ENCODE measurements around the gene AKAP9.
"Not testable (repeated sequence)": the region's sequence is repeated elsewhere in the genome, so short reads cannot be mapped to it uniquely, and the experiment has no call there.

Gene AKAP9

DNA sequence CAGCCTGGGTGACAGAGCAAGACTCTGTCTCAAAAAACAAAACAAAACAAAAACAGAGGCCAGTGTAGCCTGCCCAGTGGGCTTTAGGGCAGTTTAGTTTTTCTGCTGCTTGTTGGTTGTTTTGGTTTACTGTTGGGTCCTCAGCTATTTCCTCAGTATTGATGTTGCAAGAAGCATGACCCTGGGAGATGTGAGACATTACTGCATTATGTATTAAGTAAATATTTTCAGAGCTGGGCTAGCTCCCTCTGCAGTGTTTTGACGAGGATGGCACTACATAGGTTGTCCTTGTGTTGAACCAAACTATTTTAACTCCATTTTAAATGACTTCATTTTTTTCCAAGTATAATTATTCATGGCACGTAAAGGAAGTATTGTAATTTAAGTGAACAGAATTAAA, 4.8 kb downstream of the AKAP9 start:
- DNase-seq (ENCODE audit: low read depth in 2 of 2) = no peak

- DNase-seq (ENCODE audit: low read depth in 2 of 2) = no peak
These were observed 5.9 kb downstream of the AKAP9 start for GRCh38 chr7:91946549-91946948.

- DNase-seq (ENCODE audit: low read depth in 2 of 2) = no peak
These were observed 7.3 kb downstream of the AKAP9 start for GRCh38 chr7:91947948-91948347.

DNA sequence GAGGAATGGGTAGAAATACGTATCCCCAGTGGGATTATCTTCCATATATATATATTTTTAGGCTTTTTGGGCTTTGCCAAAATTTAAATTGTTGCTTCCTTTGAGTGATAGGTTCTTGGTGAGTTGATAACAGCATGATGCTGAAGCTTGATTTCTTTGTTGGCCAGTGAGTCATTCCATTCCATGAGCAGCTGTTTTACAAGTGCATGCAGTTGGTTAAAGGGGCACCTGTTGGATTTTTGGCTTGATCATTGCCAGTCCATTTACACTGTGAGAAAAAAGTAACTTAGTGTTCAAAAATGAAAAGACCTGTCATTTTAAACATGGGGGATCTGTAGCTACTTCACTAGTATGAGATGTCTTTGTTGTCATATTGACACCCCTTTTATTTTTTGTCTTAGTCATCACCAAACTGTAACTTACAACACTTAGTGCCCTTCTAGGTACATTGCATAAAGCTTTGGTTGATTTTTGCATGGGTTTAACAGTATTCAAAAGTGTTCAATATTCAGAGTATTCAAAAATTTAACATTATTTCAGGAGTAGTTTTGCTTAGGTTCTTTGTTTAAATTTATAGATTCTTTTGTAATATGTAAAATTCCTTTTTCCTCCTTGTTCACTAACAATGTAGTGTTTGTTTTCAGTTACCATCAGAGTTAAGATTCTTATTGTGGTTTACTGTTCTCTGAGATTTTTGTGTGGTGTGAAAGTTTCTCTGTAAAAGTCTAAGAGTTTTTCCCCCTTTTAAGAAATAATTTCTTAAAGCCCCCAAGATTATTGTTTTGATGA, 8.8 kb downstream of the AKAP9 start:
- DNase-seq (ENCODE audit: low read depth in 2 of 2) = no peak

- no peak for DNase-seq (ENCODE audit: low read depth in 2 of 2)
These were observed 13.0 kb downstream of the AKAP9 start for GRCh38 chr7:91953618-91954017.

DNA sequence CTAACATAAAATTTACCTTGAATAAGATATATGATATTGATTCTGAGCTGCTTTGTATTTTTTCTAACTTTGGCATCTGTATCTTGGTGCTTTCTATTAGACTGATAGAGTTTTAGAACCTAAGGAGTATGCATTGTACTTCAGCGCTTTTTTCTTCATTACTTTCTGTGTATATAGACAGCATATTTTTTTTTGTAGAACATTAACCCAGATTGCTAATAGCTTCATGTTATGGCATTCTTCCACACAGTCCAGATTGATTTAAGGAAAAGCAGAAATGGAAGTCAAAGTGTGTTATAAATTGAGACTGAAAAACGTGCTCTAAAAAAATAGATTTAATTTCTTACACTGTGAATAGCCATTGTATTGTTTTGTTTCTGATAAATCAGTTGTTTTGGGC, 15.8 kb downstream of the AKAP9 start:
- not testable (repeated sequence) for DNase-seq (ENCODE audit: low read depth in 2 of 2)

- no peak for DNase-seq (ENCODE audit: low read depth in 2 of 2)
These were observed 16.6 kb downstream of the AKAP9 start for GRCh38 chr7:91957232-91957631.

DNA sequence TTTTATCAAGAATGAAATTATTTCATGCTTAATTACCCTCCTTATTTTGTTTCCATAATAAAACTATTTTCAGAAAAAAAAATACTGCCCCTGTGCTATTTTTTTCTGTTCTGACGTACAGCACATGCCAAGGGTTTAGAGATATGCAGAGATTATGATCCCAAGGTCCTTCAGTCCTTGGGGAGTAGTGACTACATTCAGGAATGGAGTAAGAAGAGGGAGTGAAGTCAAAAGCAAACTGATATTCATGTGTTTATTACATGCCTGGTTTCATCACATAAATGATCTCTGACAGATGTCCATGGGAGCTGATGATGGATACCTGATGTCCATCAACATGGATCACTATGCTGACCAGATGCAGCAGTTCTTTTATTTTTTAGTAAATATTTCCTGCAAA, 17.2 kb downstream of the AKAP9 start:
- DNase-seq (ENCODE audit: low read depth in 2 of 2) = no peak

GRCh38 chr7:91959023-91959422, 18.4 kb downstream of the AKAP9 start:
- DNase-seq (ENCODE audit: low read depth in 2 of 2) = no peak

DNA sequence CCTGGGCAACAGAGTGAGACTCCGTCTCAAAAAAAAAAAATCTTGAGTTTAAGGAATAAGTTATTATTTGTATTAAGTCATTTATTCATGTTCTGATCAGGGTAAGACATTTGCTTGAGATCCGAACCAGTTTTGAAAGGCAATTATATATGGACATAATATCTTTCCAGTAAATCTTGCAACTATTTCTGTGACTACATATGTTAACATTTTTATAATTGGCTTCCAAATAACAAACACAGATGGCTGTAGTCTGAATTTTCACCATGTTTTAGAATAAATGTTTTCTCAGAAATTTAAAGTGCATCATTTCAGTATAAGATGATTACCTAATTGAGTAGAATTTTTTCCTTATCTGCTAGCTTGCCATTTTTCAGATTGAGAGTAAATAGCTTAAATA, 21.2 kb downstream of the AKAP9 start:
- DNase-seq (ENCODE audit: low read depth in 2 of 2) = no peak

DNA sequence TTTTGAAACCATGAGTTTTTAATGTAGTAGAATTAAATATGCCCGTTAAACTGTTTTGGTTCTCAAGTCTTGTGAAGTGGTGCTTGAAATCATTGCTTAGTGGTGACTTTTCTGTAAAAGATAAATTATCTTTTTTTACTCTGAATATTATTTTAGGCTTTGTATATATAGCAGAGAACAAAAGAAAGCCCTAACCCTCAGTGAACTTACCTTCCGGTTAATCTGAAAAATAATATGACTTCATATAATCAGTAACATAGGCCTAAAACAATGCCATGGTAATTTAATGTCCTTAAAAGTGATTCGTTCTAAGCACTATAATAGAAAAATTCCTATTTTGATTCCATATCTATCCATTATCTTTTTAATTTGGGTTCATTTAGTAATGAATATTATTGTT, 21.8 kb downstream of the AKAP9 start:
- DNase-seq (ENCODE audit: low read depth in 2 of 2) = no peak

DNA sequence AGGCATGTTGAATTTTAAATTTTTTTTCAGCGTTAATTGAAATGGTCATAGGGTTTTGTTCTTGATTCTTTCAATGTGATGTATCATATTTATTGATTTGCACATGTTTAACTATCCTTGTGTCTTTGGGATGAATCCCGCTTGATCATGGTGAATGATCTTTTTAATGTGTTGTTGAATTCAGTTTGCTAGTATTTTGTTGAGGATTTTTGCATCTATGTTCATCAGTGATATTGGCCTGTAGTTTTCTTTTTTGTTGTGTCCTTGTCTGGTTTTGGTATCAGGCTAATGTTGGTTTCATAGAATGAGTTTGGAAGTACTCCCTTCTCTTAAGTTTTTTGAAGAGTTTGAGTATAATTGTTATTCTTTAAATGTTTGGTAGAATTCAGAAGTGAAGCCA, 26.9 kb downstream of the AKAP9 start:
- DNase-seq (ENCODE audit: low read depth in 2 of 2) = not testable (repeated sequence)

- no peak for DNase-seq (ENCODE audit: low read depth in 2 of 2)
These were observed 33.0 kb downstream of the AKAP9 start for GRCh38 chr7:91973639-91974038.

DNA sequence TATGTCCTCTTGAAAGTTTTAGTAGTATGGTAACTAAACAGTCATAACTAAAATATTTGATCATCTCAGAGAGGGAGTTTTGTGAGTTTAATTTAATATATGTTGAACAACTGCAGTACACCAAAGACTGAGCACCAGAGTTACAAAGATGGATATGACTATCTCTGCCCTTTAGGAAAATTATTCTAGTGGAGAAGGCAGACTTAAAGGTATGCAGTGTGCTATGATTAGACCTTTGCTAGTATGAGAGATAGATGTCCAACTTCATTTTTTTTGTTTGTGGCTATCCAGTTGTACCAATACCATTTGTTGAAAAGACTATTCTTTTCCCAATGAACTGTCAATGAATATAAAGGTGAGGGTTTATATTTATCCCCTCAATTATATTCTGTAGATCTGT, 33.4 kb downstream of the AKAP9 start:
- no peak for DNase-seq (ENCODE audit: low read depth in 2 of 2)

GRCh38 chr7:91976743-91977142, 36.1 kb downstream of the AKAP9 start:
- DNase-seq (ENCODE audit: low read depth in 2 of 2) = no peak

DNA sequence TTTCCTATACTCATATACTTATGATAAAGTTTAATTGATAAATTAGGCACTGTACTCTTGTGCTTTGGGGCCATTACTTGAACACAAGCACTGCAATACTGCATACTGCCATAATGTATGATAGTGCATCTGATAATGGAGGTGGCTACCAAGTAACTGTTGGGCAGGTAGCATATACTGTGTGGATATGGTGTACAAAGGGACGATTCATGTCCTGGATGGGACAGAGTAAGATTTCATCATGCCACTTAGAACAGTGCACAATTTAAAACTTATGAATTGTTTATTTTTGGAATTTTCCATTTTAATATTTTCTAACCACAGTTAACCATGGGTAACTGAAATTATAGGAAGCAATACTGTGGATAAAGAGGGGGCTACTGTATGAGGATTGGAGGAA, 38.9 kb downstream of the AKAP9 start:
- no peak for DNase-seq (ENCODE audit: low read depth in 2 of 2)

DNA sequence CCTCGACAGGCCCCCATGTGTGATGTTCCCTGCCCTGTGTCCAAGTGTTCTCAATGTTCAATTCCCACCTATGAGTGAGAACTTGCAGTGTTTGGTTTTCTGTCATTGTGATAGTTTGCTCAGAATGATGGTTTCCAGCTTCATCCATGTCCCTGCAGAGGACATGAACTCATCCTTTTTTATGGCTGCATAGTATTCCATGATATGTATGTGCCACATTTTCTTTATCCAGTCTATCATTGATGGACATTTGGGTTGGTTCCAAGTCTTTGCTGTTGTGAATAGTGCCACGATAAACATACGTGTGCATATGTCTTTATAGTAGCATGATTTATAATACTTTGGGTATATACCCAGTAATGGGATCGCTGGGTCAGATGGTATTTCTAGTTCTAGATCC, 41.7 kb downstream of the AKAP9 start:
- not testable (repeated sequence) for DNase-seq (ENCODE audit: low read depth in 2 of 2)

GRCh38 chr7:91988213-91988612, 47.6 kb downstream of the AKAP9 start:
- no peak for DNase-seq (ENCODE audit: low read depth in 2 of 2)

- no peak for DNase-seq (ENCODE audit: low read depth in 2 of 2)
These were observed 53.3 kb downstream of the AKAP9 start for GRCh38 chr7:91993976-91994375.

DNA sequence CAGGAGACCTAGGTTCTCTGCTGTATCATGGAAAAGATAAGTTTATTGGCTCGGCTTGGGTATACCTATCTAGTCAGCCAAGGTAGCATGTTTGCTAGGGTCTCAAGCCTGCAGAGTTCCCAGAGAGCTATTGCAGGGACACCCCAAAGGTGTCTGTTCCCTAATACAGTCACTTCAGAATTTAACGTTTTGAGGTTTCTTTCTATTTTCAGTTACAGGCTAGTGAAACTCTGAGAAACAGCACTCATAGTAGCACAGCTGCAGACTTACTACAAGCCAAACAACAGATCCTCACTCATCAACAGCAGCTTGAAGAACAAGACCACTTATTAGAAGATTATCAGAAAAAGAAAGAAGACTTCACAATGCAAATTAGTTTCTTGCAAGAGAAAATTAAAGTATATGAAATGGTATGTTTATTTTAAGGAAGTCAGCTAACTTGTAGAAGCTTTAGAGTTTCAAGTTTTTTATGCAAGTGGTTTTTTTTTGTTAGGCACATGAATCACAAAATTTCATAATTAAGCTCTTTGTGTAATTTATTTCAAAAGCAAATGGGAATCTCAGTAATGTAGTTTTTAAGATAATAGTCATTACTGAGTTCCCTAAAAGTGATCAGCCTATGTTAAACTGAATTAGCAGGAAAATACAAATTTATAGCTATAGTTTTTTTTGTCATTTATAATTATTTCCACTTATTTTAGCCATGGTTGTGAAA, 54.9 kb downstream of the AKAP9 start:
- DNase-seq (ENCODE audit: low read depth in 2 of 2) = no peak

GRCh38 chr7:91999631-92000565, 59.2 kb downstream of the AKAP9 start:
- DNase-seq (ENCODE audit: low read depth in 2 of 2) = no peak

DNA sequence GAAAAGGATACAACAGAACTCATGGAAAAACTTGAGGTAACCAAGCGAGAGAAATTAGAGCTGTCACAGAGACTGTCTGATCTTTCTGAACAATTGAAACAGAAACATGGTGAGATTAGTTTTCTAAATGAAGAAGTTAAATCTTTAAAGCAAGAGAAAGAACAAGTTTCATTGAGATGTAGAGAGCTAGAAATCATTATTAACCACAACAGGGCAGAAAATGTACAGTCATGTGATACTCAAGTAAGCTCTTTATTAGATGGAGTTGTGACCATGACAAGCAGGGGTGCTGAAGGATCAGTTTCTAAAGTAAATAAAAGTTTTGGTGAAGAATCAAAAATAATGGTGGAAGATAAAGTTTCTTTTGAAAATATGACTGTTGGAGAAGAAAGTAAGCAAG, 62.1 kb downstream of the AKAP9 start:
- DNase-seq (ENCODE audit: low read depth in 2 of 2) = no peak
